Osteocyte (in vitro differentiated cells): ENCODE data around the gene ZC4H2. TPM values are rescaled to one million over a fixed set of nuclear protein-coding genes. Genes with fewer than 3 reads are reported as not detected.

Experiments used
- DNase-seq: peaks from one replicate; pipeline ENCODE4 v3.0.0; 2021; ENCODE audit warnings: mixed read lengths; ENCODE audit not compliant: unreplicated experiment; ENCODE audit errors: extremely low spot score
- H3K27ac Mint-ChIP-seq: one replicate; pipeline ENCODE4 v1.8.0; 2021; ENCODE audit warnings: mild to moderate bottlenecking, mixed read lengths; ENCODE audit not compliant: unreplicated experiment
- H3K27me3 Mint-ChIP-seq: one replicate; pipeline ENCODE4 v1.8.0; 2021; ENCODE audit warnings: mixed read lengths; ENCODE audit not compliant: unreplicated experiment
- H3K36me3 Mint-ChIP-seq: one replicate; pipeline ENCODE4 v1.8.0; 2021; ENCODE audit warnings: mixed read lengths; ENCODE audit not compliant: unreplicated experiment
- H3K4me1 Mint-ChIP-seq: one replicate; pipeline ENCODE4 v1.8.0; 2021; ENCODE audit warnings: mixed read lengths; ENCODE audit not compliant: unreplicated experiment
- H3K4me3 Mint-ChIP-seq: one replicate; pipeline ENCODE4 v1.8.0; 2021; ENCODE audit warnings: mild to moderate bottlenecking, moderate library complexity, mixed read lengths; ENCODE audit not compliant: unreplicated experiment
- H3K9me3 Mint-ChIP-seq: one replicate; pipeline ENCODE4 v1.8.0; 2021; ENCODE audit warnings: mixed read lengths; ENCODE audit not compliant: unreplicated experiment
- total RNA-seq: library from RNA; stranded (reverse); gene quantifications from 2 replicates; pipeline ENCODE4 v1.2.1, GENCODE V29; 2021
- TF ChIP-seq, protein P1 (sequence below): fragments of 200-600 bp; sonication (generic); IDR thresholded peaks from 2 replicates; pipeline ENCODE4 v1.5.0; 2021; ENCODE audit warnings: antibody characterized with exemption, mild to moderate bottlenecking, moderate library complexity

Gene ZC4H2
- total RNA-seq, 1 donor from 2014 or later, result 17.5 TPM

- Mint-ChIP-seq H3K4me1 (no peaks in the 10 kb centered on the region), H3K36me3 (no peaks in the 10 kb centered on the region), H3K27ac (no peak overlapping the region), H3K27me3 (no peaks in the 10 kb centered on the region), H3K4me3 (no peak overlapping the region), H3K9me3 (peaks cover 34% of the 10 kb centered on the region)
- DNase-seq, result no peak
- TF ChIP-seq, protein P1, sequence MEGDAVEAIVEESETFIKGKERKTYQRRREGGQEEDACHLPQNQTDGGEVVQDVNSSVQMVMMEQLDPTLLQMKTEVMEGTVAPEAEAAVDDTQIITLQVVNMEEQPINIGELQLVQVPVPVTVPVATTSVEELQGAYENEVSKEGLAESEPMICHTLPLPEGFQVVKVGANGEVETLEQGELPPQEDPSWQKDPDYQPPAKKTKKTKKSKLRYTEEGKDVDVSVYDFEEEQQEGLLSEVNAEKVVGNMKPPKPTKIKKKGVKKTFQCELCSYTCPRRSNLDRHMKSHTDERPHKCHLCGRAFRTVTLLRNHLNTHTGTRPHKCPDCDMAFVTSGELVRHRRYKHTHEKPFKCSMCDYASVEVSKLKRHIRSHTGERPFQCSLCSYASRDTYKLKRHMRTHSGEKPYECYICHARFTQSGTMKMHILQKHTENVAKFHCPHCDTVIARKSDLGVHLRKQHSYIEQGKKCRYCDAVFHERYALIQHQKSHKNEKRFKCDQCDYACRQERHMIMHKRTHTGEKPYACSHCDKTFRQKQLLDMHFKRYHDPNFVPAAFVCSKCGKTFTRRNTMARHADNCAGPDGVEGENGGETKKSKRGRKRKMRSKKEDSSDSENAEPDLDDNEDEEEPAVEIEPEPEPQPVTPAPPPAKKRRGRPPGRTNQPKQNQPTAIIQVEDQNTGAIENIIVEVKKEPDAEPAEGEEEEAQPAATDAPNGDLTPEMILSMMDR, result no peak
These were observed 109.0 kb downstream of the ZC4H2 start for GRCh38 chrX:64867217-64867616.

Other genes with a start within 250 kb of the ZC4H2 start
- 0.94 and 0.97 TPM in 2 replicates for gene ZC3H12B, start 58.4 kb upstream of the ZC4H2 start, total RNA-seq